GM19463 (cell line): ENCODE measurements around the gene STK11.
"Not testable (repeated sequence)": the region's sequence is repeated elsewhere in the genome, so short reads cannot be mapped to it uniquely, and the experiment has no call there.

ENCODE experiments used
- ATAC-seq: cut with Tn5 transposase; IDR thresholded peaks from one replicate; pipeline ENCODE4 v1.9.1; 2021; ENCODE audit warnings: mild to moderate bottlenecking, moderate library complexity; ENCODE audit not compliant: unreplicated experiment

The STK11 gene

GRCh38 chr19:1208830-1209229 is 3.3 kb downstream of the STK11 start:
- not testable (repeated sequence) for ATAC-seq

GRCh38 chr19:1210227-1210538 is 4.6 kb downstream of the STK11 start:
- ATAC-seq: no peak

GRCh38 chr19:1211494-1212234 is 6.1 kb downstream of the STK11 start:
- ATAC-seq: no peak

GRCh38 chr19:1213391-1214286 is 8.1 kb downstream of the STK11 start:
- no peak for ATAC-seq

- ATAC-seq: no peak
These were observed 8.8 kb downstream of the STK11 start for GRCh38 chr19:1214299-1214861.

GRCh38 chr19:1214862-1215731 is 9.5 kb downstream of the STK11 start:
- ATAC-seq: no peak

- ATAC-seq: no peak
These were observed 11.2 kb downstream of the STK11 start for GRCh38 chr19:1216756-1217155.

GRCh38 chr19:1217366-1217765 is 11.8 kb downstream of the STK11 start:
- no peak for ATAC-seq

GRCh38 chr19:1218751-1219567 is 13.4 kb downstream of the STK11 start:
- ATAC-seq: no peak

- no peak for ATAC-seq
These were observed 14.4 kb downstream of the STK11 start for GRCh38 chr19:1219786-1220476.

- ATAC-seq: no peak
These were observed 14.9 kb downstream of the STK11 start for GRCh38 chr19:1220477-1220930.

GRCh38 chr19:1220976-1221903 is 15.7 kb downstream of the STK11 start:
- no peak for ATAC-seq

GRCh38 chr19:1221904-1222255 is 16.3 kb downstream of the STK11 start:
- ATAC-seq: no peak

GRCh38 chr19:1222394-1222793 is 16.8 kb downstream of the STK11 start:
- no peak for ATAC-seq

GRCh38 chr19:1223018-1223855 is 17.7 kb downstream of the STK11 start:
- ATAC-seq: no peak

GRCh38 chr19:1224047-1224825 is 18.7 kb downstream of the STK11 start:
- ATAC-seq: no peak

GRCh38 chr19:1224847-1225246 is 19.3 kb downstream of the STK11 start:
- ATAC-seq: no peak
